Astrocyte (in vitro differentiated cells and primary cell): Measurements from ENCODE around the gene WASHC2A.
"Not testable (repeated sequence)": the region's sequence is repeated elsewhere in the genome, so short reads cannot be mapped to it uniquely, and the experiment has no call there.

Source experiments
- CTCF ChIP-seq: IDR thresholded peaks from 2 replicates; pipeline ENCODE4 v1.5.1; 2011; ENCODE audit warnings: low read depth, mild to moderate bottlenecking, inconsistent platforms, low read length, moderate library complexity; ENCODE audit not compliant: insufficient read depth
- EZH2 ChIP-seq: IDR thresholded peaks from 2 replicates; pipeline ENCODE4 v1.6.1; 2012; ENCODE audit warnings: mild to moderate bottlenecking, low read length, inconsistent platforms; ENCODE audit not compliant: insufficient read depth

- TF ChIP-seq CTCF, EZH2: not testable (repeated sequence)
Measured at GRCh38 chr10:50024716-50025383, 42.9 kb upstream of the WASHC2A start.
